Peyer's patch (tissue), 4 donors: ENCODE results near the gene IFNG. TPM values are rescaled to one million over a fixed set of nuclear protein-coding genes. Genes with fewer than 3 reads are reported as not detected.
"Not testable (repeated sequence)": the region's sequence is repeated elsewhere in the genome, so short reads cannot be mapped to it uniquely, and the experiment has no call there.

Experiments
- DNase-seq, 3 donors: peaks; one replicate each; pipeline ENCODE4 v3.0.0-alpha.2; 2017 to 2019
- H3K27ac ChIP-seq, 4 donors: fragments of 200-600 bp; sonication (generic); one replicate each; pipeline ENCODE4 v1.5.1; 2016 to 2019
- H3K27me3 ChIP-seq, 2 donors: fragments of 200-600 bp; sonication (generic); one replicate each; pipeline ENCODE4 v1.5.1; 2019
- H3K36me3 ChIP-seq, 3 donors: fragments of 200-600 bp; sonication (generic); one replicate each; pipeline ENCODE4 v1.5.1; 2016 to 2019
- H3K4me1 ChIP-seq, 4 donors: fragments of 200-600 bp; sonication (generic); one replicate each; pipeline ENCODE4 v1.5.1; 2016 to 2019
- H3K4me3 ChIP-seq, 4 donors: fragments of 200-600 bp; sonication (generic); 1 replicate in 3 of 4; 2 replicates in 1 of 4; pipeline ENCODE4 v1.5.1; 2016 to 2019; ENCODE audit warnings: mild to moderate bottlenecking in 1 of 4
- H3K9me3 ChIP-seq, 4 donors: fragments of 200-600 bp; sonication (generic); one replicate each; pipeline ENCODE4 v1.5.1; 2016 to 2019; ENCODE audit warnings: mild to moderate bottlenecking in 1 of 4
- CTCF ChIP-seq, 6 experiments: fragments of 450-650 bp in 4 of 6; fragments of 200-600 bp in 2 of 6; sonication (generic) in 1 of 6; IDR thresholded peaks; one replicate each; pipeline ENCODE4 v1.5.1; 2017 to 2019; ENCODE audit warnings: antibody characterized with exemption in 6 of 6, mild to moderate bottlenecking in 3 of 6, moderate library complexity in 1 of 6
- POLR2A ChIP-seq, 2 donors: fragments of 450-650 bp; IDR thresholded peaks; one replicate each; pipeline ENCODE4 v1.5.1; 2017; ENCODE audit warnings: antibody characterized with exemption in 2 of 2, mild to moderate bottlenecking in 2 of 2, moderate library complexity in 2 of 2
- total RNA-seq, 4 donors: library from RNA; depleted of rRNA; stranded (reverse); fragments of >200 nt; gene quantifications; one replicate each; pipeline ENCODE4 v1.1.0, GENCODE V29; 2016

IFNG gene
- total RNA-seq: not detected

- DNase-seq: no peak
- Histone ChIP-seq H3K27ac (no peak within 1 kb of the TSS), H3K4me3 (no peak within 1 kb of the TSS), H3K27me3 (no peaks in the 10 kb centered on the region), H3K36me3 (no peaks in the 10 kb centered on the region), H3K9me3 (no peaks in the 10 kb centered on the region), H3K4me1 (no peaks in the 10 kb centered on the region)
- TF ChIP-seq CTCF (IDR thresholded peaks at IDR 0.05): no peak
- no peak for TF ChIP-seq POLR2A (IDR thresholded peaks at IDR 0.05)
Measured at GRCh38 chr12:68159681-68160304, at the start of gene IFNG. TSS of gene IFNG (minus strand) at chr12:68159740. CDS start at chr12:68159615, 125 bp downstream.

DNA sequence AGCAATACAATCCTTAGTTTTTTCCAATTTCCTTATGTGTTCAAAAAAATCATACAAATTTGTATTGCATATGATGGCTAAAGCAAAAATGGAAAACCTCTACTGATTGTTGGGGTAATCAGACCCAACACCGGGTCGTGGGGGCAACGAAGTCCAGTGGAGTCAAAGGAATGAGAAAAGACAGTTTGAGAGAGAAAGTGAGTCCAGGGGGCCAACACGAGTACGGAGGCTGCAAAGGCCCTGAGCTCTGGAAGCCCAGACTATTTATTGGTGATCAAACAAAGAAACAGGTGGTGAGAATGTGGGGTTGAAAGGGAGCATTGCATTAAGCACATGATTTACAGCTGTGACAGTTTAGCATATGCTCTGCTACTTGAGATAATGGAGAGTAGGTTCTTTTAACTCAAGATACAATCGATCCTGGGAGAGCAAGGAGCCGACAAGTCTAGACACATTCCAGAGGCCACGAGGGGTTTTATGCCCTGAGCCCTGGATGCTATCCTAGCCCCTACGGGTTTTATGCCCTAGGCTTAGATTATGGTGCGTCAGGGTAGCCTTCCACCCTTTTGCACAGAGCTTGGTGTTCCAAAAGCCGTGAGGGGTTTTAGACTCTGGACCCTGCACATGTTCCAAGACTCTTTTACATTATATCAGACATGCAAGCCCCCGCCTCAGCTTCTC, 49.6 kb upstream of the IFNG start:
- not testable (repeated sequence) for H3K4me1 ChIP-seq, DNase-seq, H3K36me3 ChIP-seq, H3K4me3 ChIP-seq, H3K9me3 ChIP-seq, H3K27ac ChIP-seq, H3K27me3 ChIP-seq

DNA sequence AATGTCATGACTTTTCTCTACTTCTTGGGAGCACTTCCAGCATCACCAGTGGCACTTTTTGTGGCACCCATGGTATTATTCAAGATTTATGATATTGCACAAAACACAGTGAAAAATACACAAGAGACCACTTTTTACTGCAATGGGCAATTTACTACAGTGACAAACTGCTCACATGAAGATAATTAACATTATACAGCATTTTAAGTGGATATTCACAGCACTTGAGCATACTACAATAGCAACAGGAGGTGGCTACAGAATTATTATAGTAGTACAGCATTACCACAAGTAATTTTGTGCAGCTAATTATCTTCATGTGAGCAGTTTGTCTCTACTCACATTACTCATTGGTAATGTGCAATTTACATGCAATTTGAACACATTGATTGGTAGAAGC, 47.7 kb upstream of the IFNG start:
- Histone ChIP-seq H3K4me3 (no peak overlapping the region), H3K36me3 (no peaks in the 10 kb centered on the region), H3K4me1 (no peaks in the 10 kb centered on the region), H3K27ac (no peak overlapping the region), H3K9me3 (no peaks in the 10 kb centered on the region), H3K27me3 (no peaks in the 10 kb centered on the region)
- TF ChIP-seq CTCF (IDR thresholded peaks at IDR 0.05) (no peak), POLR2A (IDR thresholded peaks at IDR 0.05) (no peak)
- DNase-seq: no peak

- H3K4me1 ChIP-seq: no peaks in the 10 kb centered on the region
Measured at GRCh38 chr12:68206446-68206845, 46.9 kb upstream of the IFNG start.

GRCh38 chr12:68203460-68203875, 43.9 kb upstream of the IFNG start:
- Histone ChIP-seq H3K4me3 (no peak overlapping the region), H3K27me3 (no peaks in the 10 kb centered on the region), H3K36me3 (no peaks in the 10 kb centered on the region), H3K9me3 (no peaks in the 10 kb centered on the region), H3K27ac (no peak overlapping the region), H3K4me1 (no peaks in the 10 kb centered on the region)
- DNase-seq: no peak
- no peak for TF ChIP-seq POLR2A (IDR thresholded peaks at IDR 0.05)

More at GRCh38 chr12:68206446-68206845, 46.9 kb upstream of the IFNG start:
- Histone ChIP-seq H3K27ac (no peak overlapping the region), H3K4me3 (no peak overlapping the region), H3K9me3 (no peaks in the 10 kb centered on the region), H3K36me3 (no peaks in the 10 kb centered on the region), H3K27me3 (no peaks in the 10 kb centered on the region)
- no peak for TF ChIP-seq CTCF (IDR thresholded peaks at IDR 0.05)
- TF ChIP-seq POLR2A (IDR thresholded peaks at IDR 0.05): no peak
- no peak for DNase-seq

- Histone ChIP-seq H3K4me1 (no peaks in the 10 kb centered on the region), H3K27ac (no peak overlapping the region), H3K27me3 (no peaks in the 10 kb centered on the region), H3K9me3 (no peaks in the 10 kb centered on the region), H3K4me3 (no peak overlapping the region), H3K36me3 (no peaks in the 10 kb centered on the region)
- DNase-seq: no peak
- TF ChIP-seq POLR2A (IDR thresholded peaks at IDR 0.05): no peak
- no peak for TF ChIP-seq CTCF (IDR thresholded peaks at IDR 0.05)
Measured at GRCh38 chr12:68200854-68201253, 41.3 kb upstream of the IFNG start.
